Measurements from ENCODE around the gene COG2.

COG2 gene

GRCh38 chr1:230725256-230726012 is 83.2 kb downstream of the COG2 start:
- no peak for DNase-seq

- DNase-seq, result no peak
These were observed 86.6 kb downstream of the COG2 start for GRCh38 chr1:230728710-230729392.

DNA sequence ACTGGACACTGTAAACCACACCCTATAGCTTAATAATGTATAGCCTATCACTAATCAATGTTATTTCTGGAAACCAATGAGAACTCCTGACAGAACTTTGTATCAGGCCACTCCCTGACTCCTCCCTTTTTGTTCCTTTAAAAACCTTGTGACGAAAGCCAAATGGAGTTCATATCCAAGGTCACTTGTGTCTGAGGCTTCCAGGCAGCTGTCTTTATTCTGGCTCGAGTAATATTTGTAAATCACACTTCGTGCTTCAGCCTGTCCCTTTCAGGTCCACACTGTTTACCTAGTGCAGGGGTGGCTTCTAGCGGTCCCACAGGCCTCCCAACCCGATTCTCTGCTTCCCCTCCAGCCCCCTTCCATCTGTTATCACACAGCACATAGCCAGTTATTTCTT is 88.7 kb downstream of the COG2 start:
- peak; percentile 24 for DNase-seq

DNA sequence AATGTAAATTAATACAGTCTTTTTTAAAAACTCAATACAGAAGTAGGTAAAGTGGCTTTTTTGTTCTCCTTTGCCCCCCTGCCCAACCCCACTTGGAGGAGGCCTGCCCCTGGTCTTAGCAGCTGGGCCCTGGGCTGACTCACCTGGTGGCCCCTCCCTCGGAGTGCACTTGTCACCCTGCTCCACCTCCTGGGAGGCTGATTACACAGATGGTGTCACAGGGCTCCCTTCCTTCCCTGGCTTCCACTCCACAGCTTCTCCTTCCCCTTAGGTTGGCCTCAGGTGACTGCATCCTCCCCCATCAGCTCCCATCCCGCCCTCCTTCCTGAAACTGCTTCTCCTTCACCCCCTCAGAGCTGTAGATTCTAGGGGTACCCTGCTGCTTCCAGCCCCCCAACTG is 93.2 kb downstream of the COG2 start:
- peak; percentile 84 for DNase-seq

GRCh38 chr1:230737622-230738262 is 95.5 kb downstream of the COG2 start:
- no peak for DNase-seq

- no peak for DNase-seq
These were observed 97.4 kb downstream of the COG2 start for GRCh38 chr1:230739564-230740290.

Data from NCI-H510A treated with DMSO at 0.1 percent for 48 hours (cell line).